ENCODE measurements around the gene RAB33A. TPM values are rescaled to one million over a fixed set of nuclear protein-coding genes. Genes with fewer than 3 reads are reported as not detected.

The RAB33A gene
- total RNA-seq, 4 donors from 2014 or later, result 0.81 to 0.93 TPM; not detected in 2

GRCh38 chrX:130136961-130137360, 34.8 kb upstream of the RAB33A start:
- Histone ChIP-seq H3K27ac (no peak overlapping the region), H3K36me3 (peaks cover 2 to 13% of the 10 kb centered on the region in 2 donors), H3K4me1 (no peaks in the 10 kb centered on the region), H3K27me3 (no peaks in the 10 kb centered on the region), H3K4me3 (replicated peaks in 1 of 3) (no peak overlapping the region), H3K9me3 (no peaks in the 10 kb centered on the region)
- intact Hi-C loops (cut with DNase I), result no loop called here
- DNase-seq, result no peak
- TF ChIP-seq CTCF (IDR thresholded peaks at IDR 0.05), result no peak
- 85% methylated on average over 8 of the region's 8 CpGs for WGBS, 2 donors

DNA sequence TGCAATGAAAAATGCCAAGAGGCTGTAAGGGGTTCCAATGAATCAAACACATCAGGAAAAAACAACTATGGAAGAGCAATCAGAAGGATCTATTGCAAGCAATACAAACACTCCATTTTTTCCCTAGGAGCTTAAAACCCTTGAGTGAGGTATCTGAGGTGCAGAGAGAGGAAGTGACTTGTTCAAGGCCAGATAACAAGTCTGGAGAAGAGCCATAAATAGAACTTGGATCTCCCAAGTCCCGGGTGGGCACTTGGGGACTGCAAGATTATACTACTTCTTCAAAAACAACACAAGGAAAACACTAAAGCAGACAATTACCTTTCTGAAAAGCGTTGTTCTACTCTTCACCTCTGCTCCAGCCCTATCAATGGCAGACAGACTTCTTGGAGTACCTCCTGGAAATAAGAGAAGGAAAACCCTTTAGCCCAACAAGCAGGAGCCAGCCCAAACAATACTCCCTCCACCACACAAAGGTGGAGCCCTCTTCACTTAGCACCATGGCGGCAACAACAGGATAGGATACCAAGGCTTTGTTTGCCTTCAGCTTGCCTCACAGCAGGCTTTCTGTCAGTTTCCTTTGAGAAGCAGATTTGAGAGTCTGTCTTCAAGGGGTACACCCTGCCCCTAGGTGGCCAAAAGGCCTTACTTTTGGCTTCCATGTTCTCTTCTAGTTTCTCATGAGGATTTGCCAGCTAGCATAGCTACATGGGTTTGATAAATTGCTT, 32.1 kb upstream of the RAB33A start:
- no peaks in the 10 kb centered on the region for H3K27me3 ChIP-seq
- H3K4me1 ChIP-seq, result no peaks in the 10 kb centered on the region
- H3K36me3 ChIP-seq, result peaks cover 4 to 13% of the 10 kb centered on the region in 2 donors
- WGBS, 2 donors, result 39 to 74% methylated on average over 3 of the region's 3 CpGs
- TF ChIP-seq CTCF (IDR thresholded peaks at IDR 0.05) (no peak), POLR2A (IDR thresholded peaks at IDR 0.05) (no peak)
- intact Hi-C loops (cut with DNase I), result no loop called here
- no peak overlapping the region for H3K27ac ChIP-seq
- H3K4me3 ChIP-seq (replicated peaks in 1 of 3), result no peak overlapping the region
- no peaks in the 10 kb centered on the region for H3K9me3 ChIP-seq
- DNase-seq, result no peak

- DNase-seq, result no peak
- H3K4me3 ChIP-seq (replicated peaks in 1 of 3), result no peak overlapping the region
- TF ChIP-seq CTCF (IDR thresholded peaks at IDR 0.05) (no peak), POLR2A (IDR thresholded peaks at IDR 0.05) (no peak)
- intact Hi-C loops (cut with DNase I), result no loop called here
- WGBS, 2 donors, result 84 to 85% methylated on average over 3 of the region's 3 CpGs
- peaks cover 4 to 10% of the 10 kb centered on the region in 2 donors for H3K36me3 ChIP-seq
- no peaks in the 10 kb centered on the region for H3K4me1 ChIP-seq
- no peak overlapping the region for H3K27ac ChIP-seq
- H3K9me3 ChIP-seq, result no peaks in the 10 kb centered on the region
- H3K27me3 ChIP-seq, result no peaks in the 10 kb centered on the region
Observed at GRCh38 chrX:130144509-130144908, 27.3 kb upstream of the RAB33A start.

DNA sequence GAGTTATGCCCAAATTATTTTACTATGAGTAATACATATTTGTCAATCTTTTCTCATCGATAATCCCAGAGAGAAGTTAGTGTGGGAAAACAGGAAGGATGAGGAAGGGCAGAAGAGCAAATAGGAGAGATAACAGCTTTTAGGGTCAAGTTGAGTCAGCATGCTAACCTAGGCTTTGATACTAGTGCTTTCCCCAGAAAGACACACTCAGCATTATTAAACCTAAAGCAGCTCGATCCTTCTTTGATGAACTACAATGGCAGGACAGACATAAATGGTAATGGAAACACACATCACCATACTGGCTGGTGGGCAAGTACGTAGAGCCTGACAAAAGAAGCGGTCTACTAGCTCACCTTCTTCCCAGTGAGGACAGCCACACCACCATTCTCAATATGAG, 26.6 kb upstream of the RAB33A start:
- TF ChIP-seq CTCF (IDR thresholded peaks at IDR 0.05) (no peak), POLR2A (IDR thresholded peaks at IDR 0.05) (no peak)
- no peaks in the 10 kb centered on the region for H3K27me3 ChIP-seq
- no peaks in the 10 kb centered on the region for H3K9me3 ChIP-seq
- DNase-seq, result no peak
- WGBS, 2 donors, result 96 to 100% methylated on average over 4 of the region's 4 CpGs
- no peak overlapping the region for H3K27ac ChIP-seq
- H3K4me3 ChIP-seq (replicated peaks in 1 of 3), result no peak overlapping the region
- no peaks in the 10 kb centered on the region for H3K4me1 ChIP-seq
- H3K36me3 ChIP-seq, result peaks cover 4 to 10% of the 10 kb centered on the region in 2 donors
- intact Hi-C loops (cut with DNase I), result no loop called here

DNA sequence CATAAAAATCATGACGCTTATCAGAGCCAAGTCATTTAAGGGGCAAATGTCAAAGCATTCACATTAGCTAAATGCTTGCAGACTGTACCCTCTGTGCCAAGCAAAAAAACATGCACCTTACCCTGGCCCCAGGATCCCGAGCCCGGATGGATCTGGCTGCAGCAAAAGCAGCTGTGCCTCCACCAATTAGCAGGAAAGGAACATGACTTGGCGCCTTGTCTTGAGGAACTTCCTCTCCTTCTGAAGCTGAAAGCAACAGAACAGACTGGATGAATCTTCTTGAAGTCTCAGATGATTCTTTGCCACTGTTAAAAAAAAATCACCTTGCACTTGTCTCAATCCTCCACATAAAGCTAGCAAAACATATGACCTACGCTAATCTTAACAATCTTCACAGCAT, 24.1 kb upstream of the RAB33A start:
- no peaks in the 10 kb centered on the region for H3K4me1 ChIP-seq
- H3K27me3 ChIP-seq, result no peaks in the 10 kb centered on the region
- TF ChIP-seq POLR2A (IDR thresholded peaks at IDR 0.05), result no peak
- no peak for TF ChIP-seq CTCF (IDR thresholded peaks at IDR 0.05)
- no peak overlapping the region for H3K27ac ChIP-seq
- WGBS, 2 donors, result 74 to 88% methylated on average over 5 of the region's 5 CpGs
- peaks cover 0 to 10% of the 10 kb centered on the region in 2 donors for H3K36me3 ChIP-seq
- no peaks in the 10 kb centered on the region for H3K9me3 ChIP-seq
- DNase-seq, result no peak
- intact Hi-C loops (cut with DNase I), result no loop called here
- no peak overlapping the region for H3K4me3 ChIP-seq (replicated peaks in 1 of 3)

All from thyroid gland (tissue), 4 donors.